AG10803 (cell line): Measurements from ENCODE around the gene HTR6.

Experiments
- DNase-seq: peaks from one replicate; pipeline ENCODE4 v3.0.0; 2010; ENCODE audit warnings: low read depth
- H3K4me3 ChIP-seq: 2 replicates; pipeline ENCODE4 v1.5.1; 2011; ENCODE audit warnings: mild to moderate bottlenecking, low read length, control low read depth
- CTCF ChIP-seq: conservative IDR thresholded peaks from 2 replicates; pipeline ENCODE4 v1.5.1; 2011; ENCODE audit warnings: mild to moderate bottlenecking, low read length, control low read depth, inconsistent platforms

The HTR6 gene

GRCh38 chr1:19680644-19681043 is 16.0 kb downstream of the HTR6 start:
- H3K4me3 ChIP-seq: no peak overlapping the region
- no peak for TF ChIP-seq CTCF
- no peak for DNase-seq

- no peak for TF ChIP-seq CTCF
- H3K4me3 ChIP-seq: no peak overlapping the region
- DNase-seq: peak; percentile 96
These were observed 17.6 kb downstream of the HTR6 start for GRCh38 chr1:19682257-19682656.

GRCh38 chr1:19682901-19683300 is 18.2 kb downstream of the HTR6 start:
- no peak for DNase-seq
- H3K4me3 ChIP-seq: no peak overlapping the region
- TF ChIP-seq CTCF: no peak

- DNase-seq: no peak
- no peak for TF ChIP-seq CTCF
- no peak overlapping the region for H3K4me3 ChIP-seq
These were observed 18.7 kb downstream of the HTR6 start for GRCh38 chr1:19683351-19683750.

GRCh38 chr1:19684677-19685076 is 20.0 kb downstream of the HTR6 start:
- TF ChIP-seq CTCF: no peak
- no peak for DNase-seq
- no peak overlapping the region for H3K4me3 ChIP-seq

- DNase-seq: no peak
- no peak overlapping the region for H3K4me3 ChIP-seq
- no peak for TF ChIP-seq CTCF
These were observed 21.3 kb downstream of the HTR6 start for GRCh38 chr1:19685994-19686393.

GRCh38 chr1:19687414-19687813 is 22.7 kb downstream of the HTR6 start:
- no peak for TF ChIP-seq CTCF
- H3K4me3 ChIP-seq: no peak overlapping the region
- no peak for DNase-seq
